ENCODE measurements around the gene TENM4. TPM values are rescaled to one million over a fixed set of nuclear protein-coding genes. Genes with fewer than 3 reads are reported as not detected.

Gene TENM4
- total and polyA plus RNA-seq, 4 donors, result 0.02 to 0.33 (median 0.14) TPM

GRCh38 chr11:79336797-79337517, 103.9 kb downstream of the TENM4 start:
- TF ChIP-seq YY1 (IDR thresholded peaks at IDR 0.05) (no peak), RXRA (IDR thresholded peaks at IDR 0.05) (no peak), EGR1 (IDR thresholded peaks at IDR 0.05; ENCODE audit: low read depth in 2 of 2) (no peak), HNF4G (IDR thresholded peaks at IDR 0.05) (no peak), HNF4A (conservative IDR thresholded peaks at IDR 0.05) (no peak), FOXA2 (IDR thresholded peaks at IDR 0.05) (no peak), TAF1 (conservative IDR thresholded peaks at IDR 0.05) (no peak), ATF3 (IDR thresholded peaks at IDR 0.05) (no peak), SP1 (IDR thresholded peaks at IDR 0.05) (no peak), CTCF (IDR thresholded peaks at IDR 0.05; ENCODE audit: low read depth, low read length, missing input control) (no peak)
- TF ChIP-seq, protein P1, sequence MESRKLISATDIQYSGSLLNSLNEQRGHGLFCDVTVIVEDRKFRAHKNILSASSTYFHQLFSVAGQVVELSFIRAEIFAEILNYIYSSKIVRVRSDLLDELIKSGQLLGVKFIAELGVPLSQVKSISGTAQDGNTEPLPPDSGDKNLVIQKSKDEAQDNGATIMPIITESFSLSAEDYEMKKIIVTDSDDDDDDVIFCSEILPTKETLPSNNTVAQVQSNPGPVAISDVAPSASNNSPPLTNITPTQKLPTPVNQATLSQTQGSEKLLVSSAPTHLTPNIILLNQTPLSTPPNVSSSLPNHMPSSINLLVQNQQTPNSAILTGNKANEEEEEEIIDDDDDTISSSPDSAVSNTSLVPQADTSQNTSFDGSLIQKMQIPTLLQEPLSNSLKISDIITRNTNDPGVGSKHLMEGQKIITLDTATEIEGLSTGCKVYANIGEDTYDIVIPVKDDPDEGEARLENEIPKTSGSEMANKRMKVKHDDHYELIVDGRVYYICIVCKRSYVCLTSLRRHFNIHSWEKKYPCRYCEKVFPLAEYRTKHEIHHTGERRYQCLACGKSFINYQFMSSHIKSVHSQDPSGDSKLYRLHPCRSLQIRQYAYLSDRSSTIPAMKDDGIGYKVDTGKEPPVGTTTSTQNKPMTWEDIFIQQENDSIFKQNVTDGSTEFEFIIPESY (IDR thresholded peaks at IDR 0.05), result no peak
- TF ChIP-seq, protein P2, sequence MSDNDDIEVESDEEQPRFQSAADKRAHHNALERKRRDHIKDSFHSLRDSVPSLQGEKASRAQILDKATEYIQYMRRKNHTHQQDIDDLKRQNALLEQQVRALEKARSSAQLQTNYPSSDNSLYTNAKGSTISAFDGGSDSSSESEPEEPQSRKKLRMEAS (IDR thresholded peaks at IDR 0.05), result no peak
- no peak overlapping the region for H3K27ac ChIP-seq (ENCODE audit: low read depth in 1 of 2, low read length in 2 of 2)
- H3K27me3 ChIP-seq (ENCODE audit: control insufficient read depth in 4 of 4, insufficient read depth in 4 of 4, low read length in 3 of 4), result no peaks in the 10 kb centered on the region
- H3K9me3 ChIP-seq (ENCODE audit: control insufficient read depth in 4 of 4, low read length in 3 of 4), result no peaks in the 10 kb centered on the region
- H3K36me3 ChIP-seq (ENCODE audit: control insufficient read depth in 4 of 4, insufficient read depth in 3 of 4, low read depth in 1 of 4, low read length in 3 of 4), result no peaks in the 10 kb centered on the region
- no peak for DNase-seq (ENCODE audit: low spot score)
- 69% methylated on average over 6 of the region's 6 CpGs for WGBS
- no peak overlapping the region for H3K4me3 ChIP-seq (ENCODE audit: low read depth in 1 of 3, low read length in 3 of 3)
- H3K4me1 ChIP-seq (ENCODE audit: control insufficient read depth in 4 of 4, insufficient read depth in 4 of 4, low read length in 3 of 4), result no peaks in the 10 kb centered on the region
- no peak overlapping the region for H3K9ac ChIP-seq (ENCODE audit: low read depth in 1 of 2, low read length in 2 of 2)

DNA sequence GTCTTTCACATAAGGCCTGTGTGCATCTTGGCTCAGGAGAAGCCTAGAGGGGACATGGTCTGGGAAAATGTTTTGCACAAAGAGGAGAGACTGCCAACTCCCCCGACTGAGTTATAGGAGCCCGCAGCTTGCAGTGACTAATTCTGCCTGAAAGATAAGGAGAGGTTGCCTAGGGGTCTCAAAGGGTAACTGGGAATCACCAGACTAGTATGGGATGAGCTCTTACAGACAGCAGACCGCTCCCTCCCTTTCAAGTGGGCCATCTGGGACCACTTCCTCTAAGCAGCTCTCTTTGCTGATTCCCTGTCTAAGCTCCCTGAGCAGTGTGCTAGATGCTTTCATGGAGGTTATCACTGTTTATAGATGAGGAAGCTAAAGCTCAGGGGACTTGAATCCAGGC, 105.1 kb downstream of the TENM4 start:
- Histone ChIP-seq H3K9ac (ENCODE audit: low read depth in 1 of 2, low read length in 2 of 2) (no peak overlapping the region), H3K9me3 (ENCODE audit: control insufficient read depth in 4 of 4, low read length in 3 of 4) (no peaks in the 10 kb centered on the region), H3K4me3 (ENCODE audit: low read depth in 1 of 3, low read length in 3 of 3) (no peak overlapping the region), H3K36me3 (ENCODE audit: control insufficient read depth in 4 of 4, insufficient read depth in 3 of 4, low read depth in 1 of 4, low read length in 3 of 4) (no peaks in the 10 kb centered on the region), H3K27ac (ENCODE audit: low read depth in 1 of 2, low read length in 2 of 2) (no peak overlapping the region), H3K27me3 (ENCODE audit: control insufficient read depth in 4 of 4, insufficient read depth in 4 of 4, low read length in 3 of 4) (no peaks in the 10 kb centered on the region), H3K4me1 (ENCODE audit: control insufficient read depth in 4 of 4, insufficient read depth in 4 of 4, low read length in 3 of 4) (no peaks in the 10 kb centered on the region)
- DNase-seq (ENCODE audit: low spot score), result no peak
- no peak for TF ChIP-seq GABPA (IDR thresholded peaks at IDR 0.05 in 1 of 2, conservative IDR thresholded peaks at IDR 0.05 in 1 of 2)
- no peak for TF ChIP-seq CTCF (IDR thresholded peaks at IDR 0.05; ENCODE audit: low read depth, low read length, missing input control)
- no peak for TF ChIP-seq NR2F2 (IDR thresholded peaks at IDR 0.05)
- TF ChIP-seq RXRA (IDR thresholded peaks at IDR 0.05), result no peak
- TF ChIP-seq FOXA2 (IDR thresholded peaks at IDR 0.05), result no peak
- TF ChIP-seq HNF4A (conservative IDR thresholded peaks at IDR 0.05), result no peak
- TF ChIP-seq HNF4G (IDR thresholded peaks at IDR 0.05), result no peak
- no peak for TF ChIP-seq FOXA1 (IDR thresholded peaks at IDR 0.05)
- no peak for TF ChIP-seq ATF3 (IDR thresholded peaks at IDR 0.05)
- TF ChIP-seq JUND (IDR thresholded peaks at IDR 0.05), result no peak
- no peak for TF ChIP-seq EGR1 (IDR thresholded peaks at IDR 0.05; ENCODE audit: low read depth in 2 of 2)
- TF ChIP-seq REST (IDR thresholded peaks at IDR 0.05), result no peak
- no peak for TF ChIP-seq SP1 (IDR thresholded peaks at IDR 0.05)
- 74% methylated on average over 3 of the region's 3 CpGs for WGBS
